ENCODE results near the gene BHLHE23. TPM values are rescaled to one million over a fixed set of nuclear protein-coding genes. Genes with fewer than 3 reads are reported as not detected.
"Not testable (repeated sequence)": the region's sequence is repeated elsewhere in the genome, so short reads cannot be mapped to it uniquely, and the experiment has no call there.

BHLHE23 gene
- total RNA-seq, 1 donor from 2014 or later, result not detected

- no peak for DNase-seq (ENCODE audit: low spot score in 2 of 2)
- no peak for FAIRE-seq
Observed at GRCh38 chr20:63043348-63044203, 36.8 kb upstream of the BHLHE23 start.

- DNase-seq (ENCODE audit: low spot score in 2 of 2), result no peak
- no peak for FAIRE-seq
Observed at GRCh38 chr20:63042448-63043071, 35.8 kb upstream of the BHLHE23 start.

GRCh38 chr20:63041776-63042175 is 35.0 kb upstream of the BHLHE23 start:
- FAIRE-seq (no peak), DNase-seq (ENCODE audit: low spot score in 2 of 2) (no peak)

GRCh38 chr20:63037669-63038268 is 31.0 kb upstream of the BHLHE23 start:
- FAIRE-seq (no peak), DNase-seq (ENCODE audit: low spot score in 2 of 2) (no peak)

- no peak for DNase-seq (ENCODE audit: low spot score in 2 of 2)
Observed at GRCh38 chr20:63036291-63036690, 29.5 kb upstream of the BHLHE23 start.

GRCh38 chr20:63035603-63036185 is 28.9 kb upstream of the BHLHE23 start:
- DNase-seq (ENCODE audit: low spot score in 2 of 2) (no peak), FAIRE-seq (no peak)

More at GRCh38 chr20:63036291-63036690, 29.5 kb upstream of the BHLHE23 start:
- FAIRE-seq, result no peak

GRCh38 chr20:63034710-63035602 is 28.2 kb upstream of the BHLHE23 start:
- DNase-seq (ENCODE audit: low spot score in 2 of 2); FAIRE-seq: not testable (repeated sequence)

GRCh38 chr20:63033794-63034709 is 27.3 kb upstream of the BHLHE23 start:
- DNase-seq (ENCODE audit: low spot score in 2 of 2) (no peak), FAIRE-seq (no peak)

GRCh38 chr20:63032861-63033793 is 26.4 kb upstream of the BHLHE23 start:
- no peak for FAIRE-seq
- DNase-seq (ENCODE audit: low spot score in 2 of 2), result no peak

- FAIRE-seq, result no peak
- no peak for DNase-seq (ENCODE audit: low spot score in 2 of 2)
Observed at GRCh38 chr20:63032026-63032800, 25.4 kb upstream of the BHLHE23 start.

GRCh38 chr20:63031251-63032014 is 24.7 kb upstream of the BHLHE23 start:
- DNase-seq (ENCODE audit: low spot score in 2 of 2), result no peak
- no peak for FAIRE-seq

- DNase-seq (ENCODE audit: low spot score in 2 of 2), result no peak
- FAIRE-seq, result no peak
Observed at GRCh38 chr20:63029358-63030121, 22.8 kb upstream of the BHLHE23 start.

- DNase-seq (ENCODE audit: low spot score in 2 of 2) (no peak), FAIRE-seq (no peak)
Observed at GRCh38 chr20:63028461-63028921, 21.7 kb upstream of the BHLHE23 start.

GRCh38 chr20:63027922-63028389 is 21.2 kb upstream of the BHLHE23 start:
- no peak for FAIRE-seq

GRCh38 chr20:63027221-63027921 is 20.6 kb upstream of the BHLHE23 start:
- DNase-seq (ENCODE audit: low spot score in 2 of 2), result no peak
- FAIRE-seq, result no peak

More at GRCh38 chr20:63027922-63028389, 21.2 kb upstream of the BHLHE23 start:
- no peak for DNase-seq (ENCODE audit: low spot score in 2 of 2)
